Psoas muscle (tissue), 8 donors: ENCODE data around the gene METTL25B. TPM values are rescaled to one million over a fixed set of nuclear protein-coding genes. Genes with fewer than 3 reads are reported as not detected.

Experiments used
- ATAC-seq, 4 donors: fragments of 200-7000 bp; cut with Tn5 transposase; one replicate each; pipeline ENCODE4 v1.9.1; 2020; ENCODE audit warnings: moderate library complexity in 3 of 4, mild to moderate bottlenecking in 2 of 4
- DNase-seq, 2 donors: peaks; one replicate each; pipeline ENCODE4 v3.0.0-alpha.2; 2020
- H3K27ac ChIP-seq: fragments of 200-600 bp; one replicate; pipeline ENCODE4 v1.8.0; 2022
- H3K27me3 ChIP-seq, 3 donors: fragments of 200-600 bp in 1 of 3; one replicate each; pipeline versions ENCODE4 v1.6.1 to v1.8.0; 2013 to 2022; ENCODE audit warnings: low read length in 2 of 3, mild to moderate bottlenecking in 2 of 3, moderate library complexity in 1 of 3; ENCODE audit not compliant: insufficient read depth in 3 of 3
- H3K36me3 ChIP-seq, 2 donors: fragments of 200-600 bp in 1 of 2; one replicate each; pipeline versions ENCODE4 v1.6.1 to v1.8.0; 2013 to 2022; ENCODE audit warnings: low read depth in 1 of 2, mild to moderate bottlenecking in 1 of 2, moderate library complexity in 1 of 2; ENCODE audit not compliant: insufficient read depth in 1 of 2
- H3K4me1 ChIP-seq: fragments of 200-600 bp; one replicate; pipeline ENCODE4 v1.8.0; 2022
- H3K4me3 ChIP-seq: fragments of 200-600 bp; one replicate; pipeline ENCODE4 v1.8.0; 2022; ENCODE audit warnings: mild to moderate bottlenecking
- H3K9me3 ChIP-seq: fragments of 200-600 bp; one replicate; pipeline ENCODE4 v1.8.0; 2022
- CTCF ChIP-seq: fragments of 200-600 bp; IDR thresholded peaks from one replicate; pipeline ENCODE4 v1.8.0; 2022; ENCODE audit warnings: antibody characterized with exemption
- WGBS, 3 donors: extraction: QIAGEN DNeasy Blood & Tissue Kit; methylation state at CpG; one replicate each; pipeline versions ENCODE4 v1.1.6 to v1.1.7; 2013; 5-methylcytosine and 5-hydroxymethylcytosine counted together
- intact Hi-C, 2 donors: fragments of 100-400 bp; cut with DNase I; formaldehyde crosslinking; loops; one replicate each; pipeline versions ENCODE4 v1.11.0 to v1.14.2; 2022
- polyA plus RNA-seq, 3 donors: library from polyadenylated mRNA; stranded (reverse); fragments of 200-250 nt; gene quantifications; one replicate each; pipeline ENCODE4 v1.2.3, GENCODE V29; 2013
- total RNA-seq, 4 donors: library from RNA; stranded (reverse); fragmentation: NEBNext Ultra II Directional in 2 of 4; extraction: Animal tissue kit (Norgen Biotek cat#: 25700) in 2 of 4; gene quantifications; one replicate each; pipeline versions ENCODE4 v1.2.1 to v1.2.4, GENCODE V29; 2021 to 2023
- donor health status: healthy with polysubstance abuse.
- donor health status: DM: no; HTN: no; CAD: no; lungs with moderate emphysema.
- donor health status: Bipolar disorder and iron deficiency.
- donor health status: healthy.
- donor health status: DM: yes; HTN: yes; CAD: no.
- donor health status: DM: no; HTN: no; CAD: no.
- donor health status: DM: no; HTN: no; CAD: no.
- donor health status: DM: yes; HTN: yes; CAD: no.

Gene METTL25B
- total and polyA plus RNA-seq, 7 donors = 18.5 to 32.1 (median 27.0) TPM

GRCh38 chr1:156772728-156773497 is 44.6 kb downstream of the METTL25B start:
- TF ChIP-seq CTCF = no peak
- H3K27ac ChIP-seq = no peak overlapping the region
- no peak for DNase-seq
- no peaks in the 10 kb centered on the region for H3K27me3 ChIP-seq
- no peak for ATAC-seq
- no peak overlapping the region for H3K4me3 ChIP-seq
- intact Hi-C loops = no loop called here
- H3K4me1 ChIP-seq = peaks cover 69% of the 10 kb centered on the region
- H3K9me3 ChIP-seq = no peaks in the 10 kb centered on the region
- WGBS, 3 donors = 41 to 49% (median 43%) methylated on average over 9 of the region's 9 CpGs
- peaks cover 0 to 19% of the 10 kb centered on the region in 2 donors for H3K36me3 ChIP-seq

- Histone ChIP-seq H3K4me3 (no peak overlapping the region), H3K27me3 (no peaks in the 10 kb centered on the region), H3K27ac (no peak overlapping the region), H3K4me1 (peaks cover 66% of the 10 kb centered on the region), H3K9me3 (no peaks in the 10 kb centered on the region), H3K36me3 (peaks cover 0 to 19% of the 10 kb centered on the region in 2 donors)
- no peak for DNase-seq
- intact Hi-C loops = no loop called here
- no peak for ATAC-seq
- 91 to 92% (median 91%) methylated on average over 3 of the region's 3 CpGs for WGBS, 3 donors
- no peak for TF ChIP-seq CTCF
These were observed 45.3 kb downstream of the METTL25B start for GRCh38 chr1:156773607-156774006.

GRCh38 chr1:156775799-156776198 is 47.5 kb downstream of the METTL25B start:
- 79 to 86% (median 85%) methylated on average over 5 of the region's 5 CpGs for WGBS, 3 donors
- Histone ChIP-seq H3K27me3 (no peaks in the 10 kb centered on the region), H3K27ac (no peak overlapping the region), H3K4me3 (no peak overlapping the region), H3K9me3 (no peaks in the 10 kb centered on the region), H3K36me3 (peaks cover 0 to 12% of the 10 kb centered on the region in 2 donors), H3K4me1 (peaks cover 49% of the 10 kb centered on the region)
- ATAC-seq (peak in 3 of 4 donors; percentile 29 to 34 (median 30)), DNase-seq (no peak)
- no peak for TF ChIP-seq CTCF
- intact Hi-C loops = no loop called here

GRCh38 chr1:156776942-156777341 is 48.7 kb downstream of the METTL25B start:
- DNase-seq = no peak
- 45 to 59% (median 50%) methylated on average over 4 of the region's 4 CpGs for WGBS, 3 donors
- no peaks in the 10 kb centered on the region for H3K9me3 ChIP-seq
- ATAC-seq = peak in 1 of 4 donors; percentile 20
- no peak for TF ChIP-seq CTCF
- no peak overlapping the region for H3K27ac ChIP-seq
- H3K36me3 ChIP-seq = peaks cover 4 to 5% of the 10 kb centered on the region in 2 donors
- intact Hi-C loops = no loop called here
- H3K27me3 ChIP-seq = no peaks in the 10 kb centered on the region
- no peak overlapping the region for H3K4me3 ChIP-seq
- H3K4me1 ChIP-seq = peaks cover 47% of the 10 kb centered on the region
